Common myeloid progenitor, CD34-positive (primary cell): ENCODE results near the gene TIMP2.

Experiments used
- CTCF ChIA-PET: fragments of 350-600 bp; sonication (Branson Sonifier 250); formaldehyde crosslinking; loops from one replicate; lab custom pipeline; 2021; ENCODE audit warnings: antibody characterized with exemption; lab: Charles Lee
- POLR2A ChIA-PET: fragments of 350-600 bp; sonication (Branson Sonifier 250); formaldehyde crosslinking; loops from one replicate; lab custom pipeline; 2021; ENCODE audit warnings: antibody characterized with exemption; lab: Charles Lee
- DNase-seq, 3 donors: peaks; one replicate each; pipeline versions ENCODE4 v3.0.0 to v3.0.0-alpha.2; 2013
- H3K27ac ChIP-seq, 2 experiments: 1 replicate in 1 of 2; 2 replicates in 1 of 2; pipeline ENCODE4 v1.7.0; 2013; ENCODE audit warnings: inconsistent platforms in 2 of 2, low read length in 2 of 2, mild to moderate bottlenecking in 2 of 2, low read depth in 1 of 2, moderate library complexity in 1 of 2; ENCODE audit not compliant: severe bottlenecking in 2 of 2, insufficient read depth in 1 of 2, poor library complexity in 1 of 2
- H3K27me3 ChIP-seq, 5 experiments: replicated peaks in 2 of 5; 1 replicate in 3 of 5; 2 replicates in 2 of 5; pipeline versions ENCODE4 v1.6.1 to v1.7.0; 2013; ENCODE audit warnings: low read length in 4 of 5, mild to moderate bottlenecking in 2 of 5, moderate library complexity in 2 of 5, inconsistent platforms in 1 of 5; ENCODE audit not compliant: insufficient read depth in 5 of 5, control insufficient read depth in 4 of 5
- H3K36me3 ChIP-seq, 4 experiments: 1 replicate in 2 of 4; 2 replicates in 2 of 4; pipeline versions ENCODE4 v1.6.1 to v1.7.0; 2013; ENCODE audit warnings: low read length in 3 of 4, control low read depth in 1 of 4, mild to moderate bottlenecking in 1 of 4; ENCODE audit not compliant: control insufficient read depth in 4 of 4, insufficient read depth in 4 of 4
- H3K4me1 ChIP-seq, 4 experiments: 1 replicate in 3 of 4; 2 replicates in 1 of 4; pipeline versions ENCODE4 v1.6.1 to v1.7.1; 2013; ENCODE audit warnings: low read length in 3 of 4, mild to moderate bottlenecking in 3 of 4, control low read depth in 1 of 4, inconsistent platforms in 1 of 4, moderate library complexity in 1 of 4; ENCODE audit not compliant: control insufficient read depth in 4 of 4, insufficient read depth in 4 of 4; ENCODE audit errors: control extremely low read depth in 1 of 4
- H3K4me3 ChIP-seq, 7 experiments: 1 replicate in 4 of 7; 2 replicates in 3 of 7; pipeline versions ENCODE4 v1.5.1 to v1.7.0; 2013; ENCODE audit warnings: mild to moderate bottlenecking in 7 of 7, low read length in 6 of 7, moderate library complexity in 6 of 7, inconsistent platforms in 2 of 7, low read depth in 2 of 7, control low read depth in 1 of 7; ENCODE audit not compliant: insufficient read depth in 4 of 7, control insufficient read depth in 1 of 7; ENCODE audit errors: extremely low read depth in 1 of 7
- H3K9me3 ChIP-seq, 5 experiments: 1 replicate in 4 of 5; 2 replicates in 1 of 5; pipeline versions ENCODE4 v1.6.1 to v1.7.1; 2013; ENCODE audit warnings: low read length in 4 of 5, mild to moderate bottlenecking in 2 of 5, inconsistent platforms in 1 of 5, low read depth in 1 of 5, moderate library complexity in 1 of 5; ENCODE audit not compliant: control insufficient read depth in 4 of 5, insufficient read depth in 2 of 5; ENCODE audit errors: control extremely low read depth in 1 of 5
- WGBS: methylation state at CpG from one replicate; pipeline ENCODE4 v1.1.5; 2013; ENCODE audit not compliant: insufficient coverage; 5-methylcytosine and 5-hydroxymethylcytosine counted together

The TIMP2 gene

DNA sequence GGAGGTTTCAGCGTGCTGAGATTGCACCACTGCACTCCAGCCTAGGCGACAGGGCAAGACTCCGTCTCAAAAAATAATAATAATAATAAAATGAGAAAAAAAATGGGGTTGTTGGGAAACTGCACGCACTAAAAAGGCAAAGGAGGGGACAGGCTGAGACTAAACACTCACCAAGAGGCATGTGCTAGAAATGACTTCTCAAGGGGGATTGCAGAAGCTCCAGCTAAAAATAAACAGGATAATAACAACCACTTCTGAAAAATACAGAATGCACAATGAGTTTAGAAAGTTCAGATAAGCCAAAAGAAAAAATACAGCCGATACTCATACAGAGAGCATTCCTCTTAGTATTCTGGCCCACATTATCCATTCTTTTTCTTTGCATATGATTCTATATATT is 15.1 kb upstream of the TIMP2 start:
- no peak for DNase-seq
- H3K4me3 ChIP-seq, result no peak overlapping the region
- no peak overlapping the region for H3K27ac ChIP-seq
- CTCF ChIA-PET, result interaction anchor here (1.2 kb wide), 1 partner anchor 74 kb away, joined by 3 read pairs; no protein-coding TSS in a partner anchor
- no peaks in the 10 kb centered on the region for H3K9me3 ChIP-seq
- no peaks in the 10 kb centered on the region for H3K36me3 ChIP-seq
- H3K4me1 ChIP-seq, result no peaks in the 10 kb centered on the region
- H3K27me3 ChIP-seq, result no peaks in the 10 kb centered on the region
- POLR2A ChIA-PET, result no interaction called here
- WGBS, result no CpG with 5 or more reads among the region's 5 CpGs

DNA sequence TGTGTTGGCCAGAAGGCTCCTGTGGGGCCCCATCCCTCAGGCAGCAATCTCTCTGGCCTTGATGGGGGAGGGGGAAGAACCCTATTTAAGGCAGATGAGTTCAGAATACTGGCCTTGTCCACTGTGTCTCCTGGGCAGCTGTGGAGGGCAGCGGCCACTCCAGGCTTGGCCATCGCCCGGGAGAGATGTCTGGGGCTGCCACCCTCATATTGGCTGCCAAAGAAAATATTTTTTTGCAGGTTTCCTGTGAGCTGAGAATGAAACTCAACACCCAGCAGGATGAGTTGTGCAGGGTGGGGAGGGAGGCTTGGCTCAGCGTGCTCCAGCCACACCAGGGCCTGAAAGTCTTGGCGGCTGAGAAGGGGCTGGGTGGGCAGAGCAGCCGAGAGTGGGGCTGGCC is 14.4 kb upstream of the TIMP2 start:
- no peak overlapping the region for H3K27ac ChIP-seq
- H3K36me3 ChIP-seq, result no peaks in the 10 kb centered on the region
- DNase-seq, result no peak
- ChIA-PET POLR2A (no interaction called here), CTCF (interaction anchor here (1.2 kb wide), 1 partner anchor 74 kb away, joined by 3 read pairs; no protein-coding TSS in a partner anchor)
- H3K4me3 ChIP-seq, result no peak overlapping the region
- H3K27me3 ChIP-seq, result no peaks in the 10 kb centered on the region
- peaks cover 0 to under 1% (median under 1%) of the 10 kb centered on the region in 4 experiments for H3K4me1 ChIP-seq
- no peaks in the 10 kb centered on the region for H3K9me3 ChIP-seq
- 96% methylated on average over 6 of the region's 6 CpGs for WGBS

DNA sequence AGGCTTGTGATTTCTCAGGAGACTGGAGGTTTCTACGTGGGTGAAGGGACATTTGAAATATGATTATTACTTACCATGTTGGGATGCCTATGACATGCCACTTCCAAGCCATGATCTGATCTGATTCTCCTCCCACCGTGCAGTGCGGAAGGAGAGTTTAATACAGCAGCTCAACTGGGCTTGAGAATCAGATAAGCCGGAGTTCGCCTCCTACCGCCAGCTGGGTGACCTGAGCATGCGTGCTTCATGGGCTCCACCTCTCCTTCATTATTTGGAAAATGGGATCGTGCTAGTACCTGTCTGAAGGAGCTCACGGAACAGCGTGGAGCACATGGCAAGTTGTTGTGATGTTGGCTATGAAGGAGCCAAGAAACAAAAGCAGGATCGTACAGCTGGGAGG is 12.4 kb upstream of the TIMP2 start:
- Histone ChIP-seq H3K27me3 (no peaks in the 10 kb centered on the region), H3K4me1 (peaks cover 0 to 17% (median 13%) of the 10 kb centered on the region in 4 experiments), H3K4me3 (no peak overlapping the region), H3K27ac (no peak overlapping the region), H3K36me3 (no peaks in the 10 kb centered on the region), H3K9me3 (no peaks in the 10 kb centered on the region)
- ChIA-PET POLR2A (interaction anchor here (0.9 kb wide), 1 partner anchor 66 kb away, joined by 3 read pairs; no protein-coding TSS in a partner anchor), CTCF (interaction anchor here (1.1 to 1.6 kb wide), 2 partner anchors 10 to 34 kb away, joined by 3 to 6 read pairs; no protein-coding TSS in a partner anchor)
- WGBS, result 94% methylated on average over 10 of the region's 11 CpGs
- DNase-seq, result no peak

DNA sequence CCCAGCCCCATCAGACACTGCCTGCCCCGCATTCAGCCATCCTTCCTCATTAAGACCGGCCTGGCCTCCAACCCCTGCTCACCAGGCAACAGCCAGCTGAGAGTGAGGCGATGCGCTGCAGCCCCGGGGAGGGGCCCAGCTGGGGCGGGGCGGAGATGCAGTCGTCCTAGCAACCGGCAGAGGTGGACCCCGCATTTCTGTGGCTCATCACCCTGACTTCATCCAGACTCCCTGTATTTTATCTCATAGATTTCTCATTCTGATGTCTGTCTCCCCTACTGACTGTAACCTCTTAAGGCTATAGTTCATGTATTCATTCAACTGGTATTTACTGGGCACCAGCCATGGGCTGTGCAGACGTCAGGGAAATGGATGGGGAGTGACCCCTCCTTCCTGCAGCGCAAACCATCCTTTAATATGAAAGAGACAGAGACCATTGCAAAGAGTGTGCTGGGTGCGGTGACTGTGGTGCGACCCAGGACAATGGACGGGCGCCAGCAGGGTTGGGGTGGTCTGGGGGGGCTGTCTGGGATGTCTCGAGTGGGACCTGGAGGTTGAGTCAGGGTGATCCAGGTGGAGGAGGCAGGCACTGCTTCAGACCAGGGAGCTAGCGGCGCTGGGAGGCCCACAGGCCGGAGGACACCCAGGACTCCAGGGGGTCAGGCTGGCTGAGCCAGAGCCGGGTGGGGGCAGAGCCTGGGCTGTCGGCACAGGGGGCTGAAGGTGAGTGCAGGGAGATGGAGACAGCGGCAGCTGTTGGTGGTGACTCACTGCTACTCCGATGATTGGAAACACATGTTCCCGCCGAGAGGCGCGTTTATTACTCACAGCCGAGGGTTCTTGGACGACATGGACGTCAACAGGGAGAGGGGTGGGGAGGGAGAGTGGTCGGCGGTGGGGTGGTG is 10.5 kb upstream of the TIMP2 start:
- POLR2A ChIA-PET, result no interaction called here
- Histone ChIP-seq H3K4me1 (peaks cover 0 to 17% (median 13%) of the 10 kb centered on the region in 4 experiments), H3K4me3 (no peak overlapping the region), H3K27ac (no peak overlapping the region), H3K36me3 (no peaks in the 10 kb centered on the region), H3K27me3 (no peaks in the 10 kb centered on the region), H3K9me3 (no peaks in the 10 kb centered on the region)
- CTCF ChIA-PET, result no interaction called here
- 97% methylated on average over 28 of the region's 33 CpGs for WGBS
- DNase-seq, result no peak

DNA sequence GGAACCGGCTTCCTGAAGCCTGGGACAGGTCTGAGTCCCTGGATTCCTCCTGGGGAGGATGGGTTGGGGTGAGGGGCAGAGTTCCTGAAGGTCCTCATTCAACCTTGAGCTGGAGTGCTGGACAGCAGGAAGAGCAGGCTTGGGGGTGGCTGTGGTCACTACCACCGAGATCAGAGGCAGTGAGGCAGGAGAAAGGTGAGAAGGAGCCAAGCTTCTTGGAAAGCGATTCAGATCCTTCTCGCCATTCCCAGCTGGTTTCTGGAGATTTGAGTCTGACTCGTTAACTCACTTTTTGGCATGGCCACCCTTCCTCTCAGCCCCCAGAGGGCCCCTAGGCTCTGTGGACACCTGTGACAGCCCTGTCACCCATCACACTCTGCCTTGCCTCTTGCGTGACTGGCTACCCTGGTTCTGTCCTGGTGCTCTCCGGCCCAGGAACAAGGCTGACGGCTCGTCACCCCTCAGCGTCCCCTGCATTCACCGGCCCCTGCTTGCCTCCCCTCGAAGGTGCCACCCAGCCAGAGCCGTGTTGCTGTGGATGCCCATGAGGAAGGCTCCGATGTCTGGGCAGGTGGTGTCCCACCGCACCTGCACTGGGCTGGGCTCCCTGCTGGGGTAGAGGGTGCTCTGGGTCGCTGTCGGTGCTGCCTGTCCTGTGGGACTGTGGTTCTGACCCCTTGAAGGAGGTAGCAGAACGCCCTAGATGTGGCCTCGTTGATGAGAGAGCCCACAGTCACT is 9.7 kb upstream of the TIMP2 start:
- Histone ChIP-seq H3K27me3 (no peaks in the 10 kb centered on the region), H3K36me3 (no peaks in the 10 kb centered on the region), H3K9me3 (no peaks in the 10 kb centered on the region), H3K4me3 (no peak overlapping the region), H3K27ac (no peak overlapping the region), H3K4me1 (peaks cover 0 to 17% (median 13%) of the 10 kb centered on the region in 4 experiments)
- ChIA-PET CTCF (interaction anchor here (0.7 to 1.5 kb wide), 2 partner anchors 37 to 72 kb away, joined by 3 read pairs; no protein-coding TSS in a partner anchor), POLR2A (no interaction called here)
- 95% methylated on average over 15 of the region's 19 CpGs for WGBS
- DNase-seq, result no peak

DNA sequence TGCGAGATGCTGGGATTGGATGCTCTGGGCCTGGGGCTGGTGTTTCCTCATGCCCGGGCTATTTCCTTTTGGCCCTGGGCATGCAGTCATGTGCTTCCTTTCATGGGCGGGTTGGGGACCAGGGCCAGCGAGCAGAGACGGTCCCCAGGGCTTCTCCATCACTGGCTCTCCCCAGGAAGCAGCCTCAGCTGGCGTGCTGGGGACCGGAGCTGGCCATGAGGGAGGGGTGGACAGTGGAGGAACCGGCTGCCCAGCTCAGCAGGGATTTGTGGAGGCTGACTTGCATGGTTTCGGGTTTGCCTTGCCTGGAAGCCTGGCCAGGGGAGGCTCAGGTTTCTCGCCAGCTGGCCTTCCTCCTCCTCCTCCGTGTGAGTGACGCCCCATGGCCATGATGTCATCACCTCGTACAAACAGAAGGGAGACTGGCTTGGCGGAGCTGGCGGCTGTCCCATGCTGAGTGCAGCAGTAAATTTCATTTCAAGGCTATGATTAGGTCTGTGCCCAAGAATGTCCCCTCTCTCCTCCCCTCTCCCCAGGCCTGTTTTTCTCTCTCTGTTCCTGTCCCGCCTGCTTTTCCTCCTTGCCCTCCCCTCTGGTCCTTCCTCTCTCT is 8.9 kb upstream of the TIMP2 start:
- Histone ChIP-seq H3K4me3 (peak overlapping the region in 1 of 7 experiments; percentile 32), H3K27ac (no peak overlapping the region), H3K4me1 (peaks cover 0 to 17% (median 13%) of the 10 kb centered on the region in 4 experiments), H3K9me3 (no peaks in the 10 kb centered on the region), H3K36me3 (no peaks in the 10 kb centered on the region), H3K27me3 (no peaks in the 10 kb centered on the region)
- DNase-seq, result peak in 2 of 3 donors; percentile 62 to 64
- WGBS, result 46% methylated on average over 15 of the region's 16 CpGs
- ChIA-PET POLR2A (interaction anchor here (0.9 kb wide), 1 partner anchor 9 kb away, joined by 4 read pairs; the partner anchor contains the start of gene TIMP2), CTCF (interaction anchor here (0.7 to 1.5 kb wide), 2 partner anchors 38 to 72 kb away, joined by 3 read pairs; no protein-coding TSS in a partner anchor)
